HG03060 (cell line): ENCODE measurements around the gene SYNM.

Experiments
- ATAC-seq: cut with Tn5 transposase; IDR thresholded peaks from one replicate; pipeline ENCODE4 v1.9.1; 2021; ENCODE audit warnings: low read depth, moderate number of reproducible peaks; ENCODE audit not compliant: unreplicated experiment

SYNM gene

DNA sequence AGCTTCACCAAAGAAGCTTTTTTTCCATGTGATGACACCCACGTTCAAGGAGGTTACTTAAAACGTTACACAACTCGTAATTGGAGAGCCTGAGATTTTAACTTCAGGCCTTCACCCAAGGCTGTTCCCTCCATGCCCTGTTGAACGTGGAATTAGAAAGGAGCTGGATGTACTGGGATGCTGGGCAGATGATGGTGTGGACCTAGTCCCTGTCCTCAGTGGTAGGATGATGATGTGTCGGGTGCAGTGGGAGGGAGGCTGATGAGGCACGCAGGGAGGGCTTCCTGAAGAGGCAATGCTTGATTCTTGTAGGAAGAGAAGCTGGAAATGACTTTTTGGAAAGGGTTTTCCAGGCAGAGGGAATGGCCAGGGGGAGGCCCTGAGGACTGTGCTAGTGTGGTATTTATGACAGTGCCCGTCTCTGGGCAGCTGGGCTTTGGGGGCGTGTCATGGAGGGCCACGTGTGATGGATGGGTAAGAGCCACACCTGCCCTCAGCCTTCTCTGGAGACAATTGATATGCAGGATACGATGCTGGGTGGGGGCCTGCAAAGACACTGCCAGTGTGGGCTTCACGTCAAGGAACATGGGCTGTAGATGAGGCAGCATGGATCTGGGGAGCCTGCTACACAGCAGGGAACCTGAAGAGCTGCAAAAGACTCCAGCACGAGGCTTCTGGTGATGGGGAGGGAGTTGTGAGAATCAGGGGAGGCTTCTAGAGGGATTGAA lies 15.3 kb downstream of the SYNM start:
- no peak for ATAC-seq

DNA sequence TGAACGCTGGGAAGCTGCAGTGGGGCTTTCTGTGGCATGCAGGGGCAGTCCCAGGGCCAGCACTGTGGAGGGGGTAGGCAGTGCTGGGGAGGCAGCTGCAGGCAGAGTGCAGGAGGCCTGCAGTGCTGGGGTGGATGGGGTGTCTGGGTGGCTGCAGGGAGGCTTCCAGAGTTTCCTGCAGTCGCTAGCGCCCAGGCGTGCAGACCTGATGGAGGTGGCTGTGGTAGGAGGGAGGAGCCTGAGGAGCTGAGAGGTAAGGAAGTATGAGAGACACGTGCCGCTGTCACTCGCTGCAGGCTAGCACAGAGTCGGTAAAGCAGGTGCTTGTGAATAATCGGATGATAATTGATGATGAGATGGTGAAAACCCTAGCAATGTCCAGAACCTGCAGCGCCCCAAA lies 16.3 kb downstream of the SYNM start:
- no peak for ATAC-seq

DNA sequence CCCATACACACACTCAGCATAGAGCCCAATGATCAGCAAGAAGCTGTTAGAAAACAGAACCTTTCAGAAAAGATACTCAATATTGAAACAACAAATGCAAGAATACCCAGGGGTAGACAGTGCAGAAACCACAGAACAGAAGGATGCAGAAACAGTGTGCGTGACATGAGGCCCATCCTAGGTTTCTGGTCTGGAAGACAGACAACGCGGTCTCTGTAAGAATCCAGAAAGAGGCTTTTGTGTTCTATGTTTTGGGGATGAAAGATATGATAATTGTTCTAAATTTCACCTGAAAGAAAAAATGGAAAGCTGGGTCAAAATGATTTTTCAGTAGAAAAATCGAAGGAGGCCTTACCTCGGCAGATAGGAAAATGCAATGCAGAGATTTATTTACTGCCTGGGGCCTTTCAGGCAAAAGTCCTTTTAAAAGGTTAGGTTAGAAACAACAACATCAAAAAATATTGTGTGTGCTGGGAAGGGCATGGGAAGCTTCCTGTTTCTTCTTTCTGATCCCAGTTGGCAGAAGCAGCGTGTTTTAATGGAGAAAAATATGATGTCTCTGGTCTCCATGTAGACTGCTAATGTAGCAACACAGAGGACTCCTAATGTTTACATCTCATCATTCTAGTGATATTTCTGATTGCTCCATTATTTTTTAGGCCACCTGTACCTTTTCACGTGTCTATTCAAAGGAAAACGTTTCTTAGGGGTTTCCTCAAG lies 17.0 kb downstream of the SYNM start:
- ATAC-seq: no peak

DNA sequence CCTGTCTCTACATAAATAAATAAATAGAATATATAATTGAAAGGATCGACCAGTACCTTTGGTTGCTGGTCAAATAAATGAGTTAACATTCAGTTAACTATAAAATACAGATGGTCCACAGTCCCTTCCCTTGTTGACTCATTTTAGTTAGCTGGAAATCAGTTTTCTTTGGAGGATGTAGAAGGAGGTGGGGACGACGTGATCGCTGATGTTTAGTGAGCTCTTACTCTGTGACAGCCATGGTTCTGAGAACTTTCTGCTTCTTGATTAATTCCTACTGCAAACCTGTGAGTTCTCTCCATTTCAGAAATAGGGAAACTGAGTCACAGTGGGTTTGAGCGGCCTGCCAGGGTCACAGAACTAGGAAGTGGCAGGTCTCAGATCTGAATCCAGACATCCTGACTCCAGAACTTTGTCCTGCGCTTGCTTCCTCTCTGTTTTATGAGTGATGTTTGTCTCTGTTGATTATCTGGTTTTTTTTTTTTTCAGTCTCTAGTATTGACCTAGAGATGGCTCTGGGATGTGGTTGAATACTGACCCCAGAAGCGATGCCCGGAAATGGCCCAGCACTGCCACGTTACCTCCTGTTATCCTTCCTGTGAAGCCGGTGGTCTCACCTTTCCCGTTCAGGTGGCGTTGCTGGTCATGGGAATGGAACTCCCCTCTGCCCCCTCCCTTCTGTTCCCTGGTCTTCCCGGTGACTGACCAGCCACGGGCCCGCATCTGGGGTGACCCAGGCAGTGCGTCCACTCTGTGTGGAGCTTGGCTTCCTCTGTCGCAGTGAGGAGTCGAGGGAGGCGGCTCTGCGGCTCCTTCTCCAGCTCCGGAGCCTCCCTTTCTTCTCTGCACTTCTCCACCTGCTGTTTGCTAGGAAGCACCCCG lies 18.2 kb downstream of the SYNM start:
- ATAC-seq: no peak

DNA sequence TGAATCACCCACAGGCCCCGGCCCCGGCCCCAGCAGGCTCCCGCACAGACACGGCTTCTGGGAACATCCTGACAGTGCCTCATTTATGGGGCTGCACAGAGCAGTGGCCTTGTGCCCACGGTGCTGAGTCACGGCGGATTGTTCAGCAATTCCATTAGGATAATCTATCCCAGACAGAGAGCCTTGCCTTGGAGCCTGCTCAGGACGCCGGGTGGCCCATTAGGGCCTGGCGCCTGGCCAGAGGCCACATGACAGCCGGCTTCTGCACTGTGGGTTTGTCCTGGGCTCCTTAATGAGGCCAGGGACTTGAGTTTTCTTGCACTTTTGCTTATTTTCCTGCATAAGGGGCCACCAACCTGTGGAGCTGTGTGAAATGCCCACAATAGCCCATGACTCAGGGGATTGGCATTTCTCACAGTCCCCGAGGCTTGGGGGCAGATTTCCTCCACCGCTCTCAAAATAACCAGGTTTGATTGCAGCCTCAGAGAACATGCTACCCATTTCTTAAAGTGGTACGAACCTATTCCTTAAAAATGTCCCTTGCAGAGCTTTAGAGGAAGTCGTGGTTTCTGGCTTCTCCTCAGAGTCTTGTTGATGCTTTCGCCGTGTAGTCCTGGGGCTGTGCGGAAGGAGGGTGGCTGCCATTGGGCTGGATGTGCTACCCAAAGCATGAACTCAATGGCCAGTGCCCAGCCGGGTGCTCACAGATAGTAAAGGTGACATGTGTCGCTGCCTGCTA lies 19.0 kb downstream of the SYNM start:
- ATAC-seq: no peak

DNA sequence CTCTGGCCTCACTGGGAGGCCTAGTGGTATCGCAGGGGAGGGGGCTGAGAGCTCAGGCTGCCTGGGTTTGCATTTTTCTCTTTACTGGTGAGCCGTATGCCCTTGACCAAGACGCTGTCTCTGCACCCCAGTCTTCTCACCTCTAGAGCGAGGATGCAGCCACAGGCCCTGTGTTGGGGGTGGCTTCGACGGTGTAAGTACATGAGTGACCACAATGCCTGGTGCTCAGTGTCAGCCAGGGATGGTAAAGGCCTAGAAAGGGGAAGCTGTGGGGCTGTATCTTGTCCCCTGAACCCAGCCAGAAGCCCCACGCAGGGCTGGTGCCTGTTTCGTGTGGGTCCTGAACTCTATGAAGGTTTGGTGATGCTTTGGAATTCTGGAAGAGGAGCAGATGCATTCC lies 19.8 kb downstream of the SYNM start:
- ATAC-seq: no peak

DNA sequence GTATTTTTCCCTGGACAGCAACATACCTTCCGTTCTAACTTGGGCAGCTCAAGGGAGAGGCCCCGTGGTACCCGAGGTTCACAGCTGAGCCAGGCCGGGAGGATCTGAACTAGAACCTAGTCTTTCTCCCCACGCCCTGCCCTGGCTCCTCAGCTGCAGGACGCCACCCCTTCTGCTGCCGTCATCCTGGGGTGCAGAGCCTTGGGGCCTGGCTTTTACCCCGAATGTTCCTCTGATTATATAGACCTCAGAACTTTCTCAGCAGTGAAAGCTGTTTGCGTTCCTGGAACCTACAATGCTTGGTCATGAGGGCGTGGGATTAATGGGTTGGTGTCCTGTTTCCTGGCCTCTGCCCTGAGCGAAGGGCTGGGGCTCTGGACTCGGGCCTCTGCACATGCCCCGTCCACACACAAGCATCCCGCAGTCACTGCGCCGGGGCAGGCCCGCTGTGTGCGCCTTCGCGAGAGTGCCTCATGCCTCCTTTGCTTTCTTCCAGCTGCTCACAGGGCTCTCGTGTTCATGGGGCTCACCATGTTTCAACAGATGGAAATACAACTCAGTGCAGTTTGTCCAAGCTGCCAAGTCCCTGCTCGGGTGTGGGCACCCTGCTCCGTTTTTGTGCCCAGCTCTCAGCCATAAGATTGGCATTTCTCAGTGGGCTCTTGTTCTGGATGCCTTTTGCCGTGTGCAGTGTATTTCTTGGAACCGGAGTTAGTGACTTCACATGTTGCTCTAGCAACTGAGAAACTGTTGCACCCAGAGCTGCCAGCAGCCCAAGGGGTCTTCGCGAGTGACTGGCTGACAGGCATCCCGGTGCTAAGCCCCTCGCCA lies 20.4 kb downstream of the SYNM start:
- no peak for ATAC-seq

DNA sequence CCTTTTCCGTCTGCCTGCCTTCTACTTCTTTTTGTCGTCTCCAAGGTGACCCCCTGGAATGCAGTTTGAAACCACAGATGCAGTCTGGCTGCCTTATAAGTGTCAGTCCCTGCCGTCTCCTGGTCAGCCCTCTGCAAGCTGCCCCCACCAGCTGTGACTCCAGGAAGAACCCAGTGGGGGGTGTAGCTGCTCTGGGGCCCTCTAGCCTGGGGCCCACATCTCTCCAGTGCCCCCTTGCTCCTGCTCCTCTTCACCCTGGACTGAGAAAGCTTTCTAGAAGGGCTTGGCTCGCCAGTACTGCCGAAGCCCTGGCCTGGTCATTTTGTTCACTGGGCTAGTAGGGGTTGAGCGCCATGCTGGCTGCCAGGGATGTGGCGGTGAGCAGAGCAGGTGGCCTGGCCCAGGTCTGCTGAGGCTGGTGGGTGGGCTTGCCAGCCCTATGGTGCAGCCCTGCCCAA lies 21.3 kb downstream of the SYNM start:
- ATAC-seq: no peak

DNA sequence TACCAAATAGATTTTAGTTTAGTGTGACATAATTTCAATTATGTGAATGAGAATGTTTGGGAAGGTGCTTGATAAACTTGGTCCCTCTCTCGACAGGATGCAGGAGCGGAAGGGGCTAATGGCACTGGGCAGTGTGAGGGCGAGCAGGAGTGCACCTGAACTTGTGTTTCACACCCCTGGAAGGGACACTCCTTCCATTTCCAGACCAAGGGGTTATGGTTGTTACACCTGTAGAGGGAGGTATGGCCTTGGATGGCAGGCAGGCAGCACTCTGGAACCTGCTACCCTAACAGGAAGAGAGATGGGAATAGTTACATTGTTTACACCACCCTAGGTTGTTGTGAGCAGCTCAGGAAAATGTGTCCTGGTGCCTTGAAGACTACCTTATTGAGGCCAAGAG lies 22.1 kb downstream of the SYNM start:
- ATAC-seq: no peak

DNA sequence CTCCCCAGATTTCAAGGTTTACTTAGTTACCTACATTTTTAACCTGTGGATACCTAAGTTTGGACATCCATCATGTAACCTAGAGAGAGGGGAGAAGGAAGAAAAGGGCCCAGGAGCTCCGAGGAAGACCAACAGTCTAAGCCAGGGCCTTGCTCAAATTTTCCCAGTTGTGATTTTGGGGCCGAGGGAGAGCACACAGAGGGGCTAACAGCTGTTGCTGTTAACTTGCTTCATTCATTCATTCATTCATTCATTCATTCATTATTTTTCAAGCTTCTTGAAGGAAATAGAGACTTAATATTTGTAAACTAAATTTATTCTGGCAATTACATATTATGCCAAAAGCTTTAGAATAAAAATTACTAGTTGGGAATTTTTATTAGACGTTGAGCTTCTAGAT lies 22.9 kb downstream of the SYNM start:
- ATAC-seq: no peak

DNA sequence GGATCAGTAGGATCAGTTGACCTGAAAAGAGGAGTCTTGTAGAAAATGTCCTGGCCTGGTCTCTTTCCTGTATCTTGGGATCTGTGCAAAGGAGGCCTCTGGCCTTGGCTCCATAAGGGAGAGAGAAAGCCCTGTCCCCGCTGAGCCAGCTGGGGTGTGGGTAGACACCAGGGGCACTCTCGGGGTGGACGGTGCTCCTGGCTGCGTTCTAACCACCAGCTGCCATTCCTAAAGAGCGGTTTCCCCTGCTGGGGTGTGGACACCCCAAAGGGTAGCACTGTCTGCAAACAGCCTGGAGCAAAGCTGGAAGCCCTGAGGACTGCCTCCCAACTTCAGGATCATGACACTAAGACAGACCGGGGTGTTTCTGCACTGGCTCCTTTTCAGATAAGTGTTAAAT lies 23.5 kb downstream of the SYNM start:
- ATAC-seq: no peak

DNA sequence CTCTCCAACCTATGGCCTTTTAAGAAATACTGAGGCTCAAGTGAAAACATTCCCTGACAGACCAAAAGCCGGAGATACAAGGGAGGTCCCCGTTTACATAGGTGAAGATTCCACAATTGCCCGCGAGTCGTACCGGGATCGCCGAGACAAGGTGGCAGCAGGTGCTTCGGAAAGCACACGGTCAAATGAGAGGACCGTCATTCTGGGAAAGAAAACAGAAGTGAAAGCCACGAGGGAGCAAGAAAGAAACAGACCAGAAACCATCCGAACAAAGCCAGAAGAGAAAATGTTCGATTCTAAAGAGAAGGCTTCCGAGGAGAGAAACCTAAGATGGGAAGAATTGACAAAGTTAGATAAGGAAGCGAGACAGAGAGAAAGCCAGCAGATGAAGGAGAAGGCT lies 24.8 kb downstream of the SYNM start:
- no peak for ATAC-seq

DNA sequence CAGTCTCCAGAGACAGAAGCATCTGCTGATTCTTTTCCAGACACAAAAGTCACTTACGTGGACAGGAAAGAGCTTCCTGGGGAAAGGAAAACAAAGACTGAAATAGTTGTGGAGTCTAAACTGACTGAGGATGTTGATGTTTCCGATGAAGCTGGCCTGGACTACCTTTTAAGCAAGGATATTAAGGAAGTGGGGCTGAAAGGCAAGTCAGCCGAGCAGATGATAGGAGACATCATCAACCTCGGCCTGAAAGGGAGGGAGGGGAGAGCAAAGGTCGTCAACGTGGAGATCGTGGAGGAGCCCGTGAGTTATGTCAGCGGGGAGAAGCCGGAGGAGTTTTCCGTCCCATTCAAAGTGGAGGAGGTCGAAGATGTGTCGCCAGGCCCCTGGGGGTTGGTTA lies 25.4 kb downstream of the SYNM start:
- no peak for ATAC-seq

DNA sequence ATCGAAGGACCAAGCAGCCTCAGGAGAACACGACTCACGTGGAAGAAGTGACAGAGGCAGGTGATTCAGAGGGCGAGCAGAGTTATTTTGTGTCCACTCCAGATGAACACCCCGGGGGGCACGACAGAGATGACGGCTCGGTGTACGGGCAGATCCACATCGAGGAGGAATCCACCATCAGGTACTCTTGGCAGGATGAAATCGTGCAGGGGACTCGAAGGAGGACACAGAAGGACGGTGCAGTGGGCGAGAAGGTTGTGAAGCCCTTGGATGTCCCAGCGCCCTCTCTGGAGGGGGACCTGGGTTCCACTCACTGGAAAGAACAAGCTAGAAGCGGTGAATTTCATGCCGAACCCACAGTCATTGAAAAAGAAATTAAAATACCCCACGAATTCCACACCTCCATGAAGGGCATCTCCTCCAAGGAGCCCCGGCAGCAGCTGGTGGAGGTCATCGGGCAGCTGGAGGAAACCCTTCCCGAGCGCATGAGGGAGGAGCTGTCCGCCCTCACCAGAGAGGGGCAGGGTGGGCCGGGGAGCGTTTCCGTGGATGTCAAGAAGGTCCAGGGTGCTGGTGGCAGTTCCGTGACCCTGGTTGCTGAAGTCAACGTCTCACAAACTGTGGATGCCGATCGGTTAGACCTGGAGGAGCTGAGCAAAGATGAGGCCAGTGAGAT lies 26.0 kb downstream of the SYNM start:
- ATAC-seq: no peak

DNA sequence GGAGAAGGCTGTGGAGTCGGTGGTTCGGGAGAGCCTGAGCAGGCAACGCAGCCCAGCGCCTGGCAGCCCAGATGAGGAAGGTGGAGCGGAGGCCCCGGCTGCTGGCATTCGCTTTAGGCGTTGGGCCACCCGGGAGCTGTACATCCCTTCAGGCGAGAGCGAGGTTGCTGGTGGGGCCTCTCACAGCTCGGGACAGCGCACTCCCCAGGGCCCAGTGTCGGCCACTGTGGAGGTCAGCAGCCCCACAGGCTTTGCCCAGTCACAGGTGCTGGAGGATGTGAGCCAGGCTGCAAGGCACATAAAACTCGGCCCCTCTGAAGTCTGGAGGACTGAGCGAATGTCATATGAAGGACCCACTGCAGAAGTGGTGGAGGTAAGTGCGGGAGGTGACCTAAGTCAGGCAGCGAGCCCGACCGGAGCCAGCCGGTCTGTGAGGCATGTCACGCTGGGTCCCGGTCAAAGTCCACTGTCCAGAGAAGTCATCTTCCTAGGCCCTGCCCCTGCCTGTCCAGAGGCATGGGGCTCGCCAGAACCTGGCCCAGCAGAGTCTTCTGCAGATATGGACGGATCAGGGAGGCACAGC lies 26.7 kb downstream of the SYNM start:
- ATAC-seq: no peak

DNA sequence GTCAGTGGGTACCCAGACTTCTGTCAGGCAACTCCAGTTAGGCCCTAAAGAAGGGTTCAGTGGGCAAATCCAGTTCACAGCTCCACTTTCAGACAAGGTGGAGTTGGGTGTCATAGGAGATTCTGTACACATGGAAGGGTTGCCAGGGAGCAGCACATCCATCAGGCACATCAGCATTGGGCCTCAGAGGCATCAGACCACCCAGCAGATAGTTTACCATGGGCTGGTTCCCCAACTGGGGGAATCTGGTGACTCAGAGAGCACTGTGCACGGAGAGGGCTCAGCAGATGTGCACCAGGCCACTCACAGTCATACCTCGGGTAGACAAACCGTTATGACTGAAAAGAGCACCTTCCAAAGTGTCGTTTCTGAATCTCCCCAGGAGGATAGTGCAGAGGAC lies 27.2 kb downstream of the SYNM start:
- no peak for ATAC-seq

DNA sequence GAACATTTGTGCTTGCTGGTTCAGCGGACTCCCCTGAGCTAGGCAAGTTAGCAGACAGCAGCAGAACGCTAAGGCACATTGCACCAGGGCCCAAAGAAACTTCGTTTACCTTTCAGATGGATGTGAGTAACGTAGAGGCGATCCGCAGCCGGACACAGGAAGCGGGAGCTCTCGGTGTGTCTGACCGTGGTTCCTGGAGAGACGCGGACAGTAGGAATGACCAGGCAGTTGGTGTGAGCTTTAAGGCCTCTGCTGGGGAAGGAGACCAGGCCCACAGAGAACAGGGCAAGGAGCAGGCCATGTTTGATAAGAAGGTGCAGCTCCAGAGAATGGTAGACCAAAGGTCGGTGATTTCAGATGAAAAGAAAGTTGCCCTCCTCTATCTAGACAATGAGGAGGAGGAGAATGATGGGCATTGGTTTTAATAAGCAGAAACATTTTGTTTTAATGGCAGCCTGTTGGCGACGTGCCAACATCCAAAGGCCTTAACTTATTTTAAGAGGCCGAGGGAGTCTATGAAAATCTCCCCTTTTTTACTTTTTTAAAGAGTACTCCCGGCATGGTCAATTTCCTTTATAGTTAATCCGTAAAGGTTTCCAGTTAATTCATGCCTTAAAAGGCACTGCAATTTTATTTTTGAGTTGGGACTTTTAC lies 27.9 kb downstream of the SYNM start:
- ATAC-seq: no peak

DNA sequence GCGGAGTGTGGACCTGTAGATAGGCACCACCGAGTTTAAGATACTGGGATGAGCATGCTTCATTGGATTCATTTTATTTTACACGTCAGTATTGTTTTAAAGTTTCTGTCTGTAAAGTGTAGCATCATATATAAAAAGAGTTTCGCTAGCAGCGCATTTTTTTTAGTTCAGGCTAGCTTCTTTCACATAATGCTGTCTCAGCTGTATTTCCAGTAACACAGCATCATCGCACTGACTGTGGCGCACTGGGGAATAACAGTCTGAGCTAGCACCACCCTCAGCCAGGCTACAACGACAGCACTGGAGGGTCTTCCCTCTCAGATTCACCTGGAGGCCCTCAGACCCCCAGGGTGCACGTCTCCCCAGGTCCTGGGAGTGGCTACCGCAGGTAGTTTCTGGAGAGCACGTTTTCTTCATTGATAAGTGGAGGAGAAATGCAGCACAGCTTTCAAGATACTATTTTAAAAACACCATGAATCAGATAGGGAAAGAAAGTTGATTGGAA lies 29.5 kb downstream of the SYNM start:
- no peak for ATAC-seq
